ENCODE data around the gene SOX15.
A peak's percentile ranks its signal among the peaks of the same experiment; 100 is the strongest.
"Not testable (repeated sequence)": the region's sequence is repeated elsewhere in the genome, so short reads cannot be mapped to it uniquely, and the experiment has no call there.

Gene SOX15

GRCh38 chr17:7589891-7590691 lies at the start of gene SOX15:
Gene SOX15, minus strand, starts transcription at chr17:7590094. Its CDS starts 418 bp downstream, at chr17:7589676.
- DNase-seq = no peak

DNA sequence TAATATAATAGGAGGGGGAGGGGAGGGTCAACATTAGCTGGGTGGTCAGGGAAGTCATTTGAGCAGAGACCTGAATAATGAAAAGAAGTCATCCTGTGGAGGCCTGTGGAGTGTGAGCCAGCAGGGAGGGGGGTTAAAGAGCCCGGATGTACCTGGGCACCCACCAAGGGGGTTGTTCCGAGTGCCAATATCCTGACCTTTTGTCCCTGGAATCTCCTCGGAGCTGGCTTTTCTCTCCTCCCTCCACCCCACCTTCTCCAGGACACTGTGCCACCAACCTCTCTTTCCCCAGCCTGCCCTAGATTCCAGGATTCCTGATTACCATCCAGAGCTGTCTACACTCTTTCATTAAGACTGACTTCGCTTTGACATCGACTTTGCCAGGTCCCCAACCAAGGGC lies 46.3 kb upstream of the SOX15 start:
- peak in 1 of 14 donors; percentile 32 for DNase-seq

DNA sequence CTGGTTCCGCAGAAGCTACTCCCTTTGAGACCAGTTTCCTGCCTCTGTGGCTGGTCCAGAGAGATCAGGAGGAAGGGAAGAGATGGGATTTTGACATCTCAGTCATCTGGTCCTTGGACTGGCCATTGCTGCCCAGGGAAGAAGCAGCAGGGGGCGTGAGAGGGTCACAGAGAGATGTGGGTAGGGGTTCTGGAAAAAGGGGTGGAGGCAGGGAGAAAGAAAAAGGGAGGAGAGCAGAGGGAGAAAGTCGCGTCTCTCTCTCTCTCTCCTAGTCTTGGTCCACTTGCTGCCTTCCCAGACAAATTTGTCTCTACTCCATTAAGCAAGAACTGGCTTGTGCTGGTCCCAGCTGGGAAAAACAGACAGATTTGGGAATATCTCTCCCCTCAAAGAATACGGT lies 44.5 kb upstream of the SOX15 start:
- peak in 5 of 14 donors; percentile 22 to 56 (median 52) for DNase-seq

DNA sequence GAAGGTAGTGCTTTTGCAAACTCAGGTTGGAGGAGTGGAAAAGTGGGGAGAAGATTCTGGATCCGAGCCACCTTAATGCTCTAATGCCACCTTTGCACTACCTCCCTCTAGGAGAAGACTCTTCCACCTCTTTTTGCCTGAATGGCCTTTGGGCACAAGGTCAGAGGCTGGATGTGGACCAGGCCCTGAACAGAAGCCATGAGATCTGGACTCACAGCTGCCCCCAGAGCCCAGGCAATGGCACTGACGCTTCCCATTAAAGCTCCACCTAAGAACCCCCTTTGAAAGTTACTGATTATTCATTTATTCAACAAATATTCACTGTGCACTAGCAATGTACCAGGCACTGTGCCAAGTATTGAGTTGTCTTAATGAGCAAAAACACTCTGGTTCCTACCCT lies 43.2 kb upstream of the SOX15 start:
- no peak for DNase-seq

DNA sequence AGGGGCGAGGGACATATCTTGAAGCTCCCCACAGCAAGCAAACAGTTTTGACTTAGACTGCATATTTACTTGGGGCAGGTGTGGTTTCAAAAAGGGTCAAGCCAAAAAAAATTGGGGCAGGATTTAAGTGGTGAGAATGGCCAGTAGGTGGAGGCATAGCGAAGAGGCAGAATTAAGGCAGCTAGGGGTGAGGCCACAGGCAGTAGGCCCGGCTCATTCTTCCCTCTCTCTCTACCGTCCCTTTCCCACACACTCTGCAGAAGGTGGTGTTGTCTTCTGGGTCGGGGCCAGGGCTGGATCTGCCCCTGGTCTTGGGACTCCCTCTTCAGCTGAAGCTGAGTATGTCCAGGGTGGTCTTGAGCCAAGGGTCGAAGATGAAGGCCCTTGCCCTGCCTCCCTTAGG lies 42.6 kb upstream of the SOX15 start:
- DNase-seq = peak in 1 of 14 donors; percentile 11

DNA sequence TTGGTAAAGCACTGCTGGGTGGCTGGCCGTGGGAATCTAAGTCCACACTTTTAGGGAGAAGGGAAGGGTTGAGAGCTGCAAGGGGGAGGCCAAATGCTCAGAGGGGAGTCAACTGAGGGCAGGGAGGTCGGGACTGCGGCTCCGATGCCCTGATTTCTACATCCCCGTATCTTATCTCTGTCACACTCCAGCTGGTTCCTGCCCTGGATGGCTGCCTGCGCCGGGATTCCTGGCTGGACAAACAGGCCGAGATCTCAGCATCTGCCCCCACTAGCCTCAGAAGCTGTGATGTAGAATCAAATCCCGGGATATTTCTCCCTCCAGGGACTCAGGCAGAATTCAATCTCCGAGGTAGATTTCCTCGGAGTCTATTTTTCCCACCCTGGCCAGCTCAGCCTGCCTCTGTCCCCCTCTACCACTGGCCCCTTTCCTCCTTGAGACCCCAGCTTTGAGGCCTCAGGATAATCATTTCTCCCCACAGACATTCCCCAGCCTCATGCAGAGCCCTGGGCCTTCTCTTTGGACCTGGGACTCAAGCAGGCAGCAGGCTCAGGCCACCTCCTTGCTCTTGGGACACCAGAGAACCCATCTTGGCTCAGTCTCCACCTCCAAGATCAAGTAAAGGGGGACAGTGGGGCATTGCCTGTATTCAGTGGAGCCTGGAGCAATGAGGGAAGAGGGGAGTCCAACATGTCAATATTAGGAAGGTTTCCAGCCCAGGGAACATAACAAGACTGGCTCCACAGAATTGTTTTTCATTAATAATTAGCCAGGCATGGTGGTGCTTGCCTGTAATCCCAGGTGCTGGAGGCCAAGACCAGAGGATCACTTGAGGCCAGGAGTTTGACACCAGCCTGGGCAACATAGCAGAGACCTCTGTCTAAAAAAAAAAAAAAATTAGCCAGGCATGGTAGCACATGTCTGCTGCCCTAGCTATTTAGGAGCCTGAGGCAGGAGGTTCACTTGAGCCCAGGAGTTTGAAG lies 41.8 kb upstream of the SOX15 start:
- DNase-seq = no peak

- no peak for DNase-seq
Measured at GRCh38 chr17:7629939-7630571, 40.2 kb upstream of the SOX15 start, which contains the start of gene SHBG. Gene SHBG, plus strand, starts transcription at chr17:7630135. Its CDS starts 38 bp downstream, at chr17:7630173.

- peak; percentile 66 to 93 (median 89) for DNase-seq
Measured at GRCh38 chr17:7627250-7628121, 37.6 kb upstream of the SOX15 start, which contains the start of gene SAT2. Gene SAT2, minus strand, starts transcription at chr17:7627821. Its CDS starts 186 bp downstream, at chr17:7627635.

GRCh38 chr17:7626956-7627249 lies 37.0 kb upstream of the SOX15 start:
- peak in 1 of 14 donors; percentile 61 for DNase-seq

DNA sequence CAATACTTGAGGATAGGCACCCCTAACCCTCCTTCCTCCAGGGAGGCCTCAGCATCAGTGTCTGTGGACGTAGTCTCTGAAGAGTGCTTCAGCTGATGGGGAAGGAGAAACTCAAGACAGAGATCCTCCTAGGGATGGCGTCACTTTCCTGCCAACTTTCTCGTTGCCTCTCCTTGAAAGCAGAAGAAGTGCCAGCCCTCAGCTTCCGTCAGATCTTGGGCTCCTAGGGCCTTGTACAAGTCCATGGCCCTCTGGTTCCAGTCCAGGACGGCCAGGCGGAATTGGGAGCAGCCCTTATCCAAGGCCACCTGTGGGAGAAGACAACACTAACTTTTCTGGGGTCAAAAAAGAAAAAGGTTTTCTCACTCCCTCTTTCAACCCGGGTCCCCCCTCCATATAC lies 36.4 kb upstream of the SOX15 start:
- peak in 3 of 14 donors; percentile 10 to 22 (median 17) for DNase-seq

- DNase-seq = not testable (repeated sequence)
Measured at GRCh38 chr17:7625749-7626148, 35.9 kb upstream of the SOX15 start.

DNA sequence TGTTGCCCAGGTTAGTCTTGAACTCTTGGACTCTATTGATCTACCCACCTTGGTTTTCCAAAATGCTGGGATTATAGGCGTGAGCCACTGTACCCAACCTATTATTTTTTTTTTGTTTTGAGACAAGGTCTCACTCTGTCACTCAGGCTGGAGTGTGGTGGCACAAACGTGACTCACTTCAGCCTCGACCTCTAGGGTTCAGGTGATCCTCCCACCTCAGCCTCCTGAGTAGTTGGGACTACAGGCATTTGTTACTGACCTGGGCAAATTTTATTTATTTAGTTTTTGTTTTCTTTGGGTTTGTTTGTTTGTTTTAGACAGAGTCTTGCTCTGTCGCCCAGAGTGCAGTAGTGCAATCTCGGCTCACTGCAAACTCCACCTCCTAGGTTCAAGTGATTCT lies 33.8 kb upstream of the SOX15 start:
- no peak for DNase-seq

- DNase-seq = no peak
Measured at GRCh38 chr17:7620835-7621234, 30.9 kb upstream of the SOX15 start.

DNA sequence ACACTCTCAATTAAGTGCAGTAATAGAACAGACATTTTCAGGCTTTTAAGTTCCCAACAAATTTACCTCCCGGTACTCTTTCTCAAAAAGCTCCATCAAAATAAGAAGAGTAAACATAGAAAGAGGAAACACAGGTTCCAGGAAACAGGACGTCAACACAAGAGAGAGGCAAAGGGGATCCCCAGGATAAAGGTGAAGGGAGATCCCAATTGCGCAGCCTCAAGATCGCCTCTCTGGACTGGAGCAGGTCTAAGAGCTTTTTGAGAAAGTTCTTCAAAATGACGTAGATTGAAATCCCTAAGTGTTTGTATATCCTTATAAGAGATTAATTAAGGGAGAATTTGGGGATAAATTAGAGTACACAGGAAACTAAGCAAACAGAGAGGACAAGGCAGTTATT lies 28.7 kb upstream of the SOX15 start:
- DNase-seq = no peak

GRCh38 chr17:7615265-7615747 lies 25.4 kb upstream of the SOX15 start:
- no peak for DNase-seq

DNA sequence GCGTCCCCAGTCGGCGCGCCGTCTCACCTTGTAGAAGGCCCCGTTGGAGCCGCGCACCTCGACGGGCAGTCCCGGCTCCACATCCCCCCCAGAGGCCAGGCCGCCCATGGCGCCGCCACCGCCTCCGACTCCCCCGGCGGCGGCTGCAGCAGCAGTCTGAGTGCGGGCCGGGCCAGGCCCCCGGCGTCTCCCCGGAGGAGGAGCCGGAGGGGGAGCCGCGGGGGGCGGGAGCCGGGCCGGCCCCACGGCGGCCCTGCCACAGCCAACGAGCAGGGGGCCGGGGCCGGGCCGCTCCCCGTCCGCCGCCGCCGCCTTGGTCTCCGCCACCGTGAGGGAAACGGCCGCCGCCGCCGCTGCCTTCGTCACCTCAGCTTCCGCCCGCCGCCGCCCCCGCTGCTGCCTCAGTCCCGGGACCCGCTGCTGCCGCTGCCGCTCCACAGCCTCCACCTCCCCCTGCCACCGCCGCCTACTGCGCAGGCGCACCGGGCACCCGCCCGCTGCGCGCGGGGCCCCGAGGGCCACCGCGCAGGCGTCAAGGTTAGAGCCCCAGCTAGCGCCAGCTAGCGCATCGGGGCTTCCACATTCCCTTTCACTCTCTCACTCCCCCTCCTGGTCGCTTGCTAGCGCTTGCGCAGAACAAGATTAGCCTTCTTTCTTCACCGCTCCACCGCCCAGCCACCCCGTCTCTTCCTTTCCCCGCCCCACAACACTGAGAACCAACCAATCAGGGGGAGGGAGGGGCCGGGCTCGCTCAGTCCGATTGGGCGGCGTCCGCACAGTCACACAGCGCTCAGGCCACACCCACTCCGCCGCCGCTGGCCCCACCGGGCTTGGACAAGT lies 24.8 kb upstream of the SOX15 start, which contains the start of gene FXR2:
FXR2 (minus strand) TSS at position 473 of the 840 bp plus-strand sequence; CDS start at position 108, 365 bp downstream.
- peak; percentile 94 to 100 (median 99) for DNase-seq

- DNase-seq = peak in 1 of 14 donors; percentile 7
Measured at GRCh38 chr17:7613769-7614424, 24.0 kb upstream of the SOX15 start.

DNA sequence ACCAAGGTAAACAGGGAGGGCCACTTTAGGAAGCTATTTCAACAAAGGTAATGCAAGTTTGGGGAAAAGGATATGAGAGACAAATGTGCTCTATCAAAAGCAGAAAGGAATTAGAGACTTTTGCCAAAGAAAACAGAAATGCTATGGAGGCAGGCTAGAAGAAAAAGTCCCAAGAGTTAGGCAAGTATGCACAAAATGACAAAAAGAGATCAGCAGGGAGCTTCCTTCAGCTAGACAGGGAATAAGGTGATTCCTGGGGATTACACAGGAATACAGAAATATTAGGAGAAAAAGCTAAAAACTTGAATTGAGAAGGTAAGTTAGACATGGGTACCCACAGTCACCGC lies 22.4 kb upstream of the SOX15 start:
- DNase-seq = no peak

DNA sequence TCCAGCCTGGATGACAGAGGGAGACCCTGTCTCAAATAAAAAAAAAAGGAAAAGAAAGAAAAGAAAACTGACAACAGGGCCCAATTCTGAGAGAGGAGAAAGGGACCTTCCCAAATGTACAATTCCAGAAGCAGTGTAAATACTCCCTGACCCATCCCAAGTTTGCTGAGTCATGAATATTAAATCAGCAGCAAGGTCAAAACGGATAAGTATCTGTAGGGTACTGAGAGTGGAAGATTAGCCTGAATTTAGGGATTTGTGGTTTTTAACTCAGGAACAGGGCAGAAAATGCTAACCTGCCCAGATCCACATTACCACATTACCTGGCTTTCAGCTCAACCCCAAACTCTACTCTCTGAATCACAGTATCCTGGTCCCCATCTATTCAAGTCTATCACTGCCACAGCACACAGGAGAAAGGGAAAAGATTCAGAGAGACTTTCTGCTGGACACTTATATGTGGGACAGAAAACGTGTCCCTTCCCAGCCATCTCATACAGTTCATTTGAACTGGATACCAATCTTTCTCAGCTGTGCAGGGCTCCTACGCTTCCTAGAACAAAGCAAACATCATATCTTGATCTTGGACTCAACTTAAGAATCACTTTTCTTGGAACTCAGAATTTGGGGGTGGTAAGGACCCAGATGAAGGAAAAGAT lies 21.9 kb upstream of the SOX15 start:
- DNase-seq = no peak

All from C1 segment of cervical spinal cord (tissue), 14 donors.